ENCODE results near the gene CFAP20DC. TPM values are rescaled to one million over a fixed set of nuclear protein-coding genes. Genes with fewer than 3 reads are reported as not detected.

Gene CFAP20DC
- total and polyA plus RNA-seq, 2 experiments from 2014 or later, result 2.2 to 2.3 TPM

GRCh38 chr3:58769065-58769464 lies 280.8 kb downstream of the CFAP20DC start:
- TF ChIP-seq CTCF (IDR thresholded peaks at IDR 0.05; ENCODE audit: poor library complexity), result no peak
- no peak for TF ChIP-seq EZH2phosphoT487 (IDR thresholded peaks at IDR 0.05; ENCODE audit: low read depth, severe bottlenecking, unreplicated experiment)
- TF ChIP-seq EZH2 (IDR thresholded peaks at IDR 0.05; ENCODE audit: borderline replicate concordance), result no peak
- Histone ChIP-seq H4K20me1 (ENCODE audit: insufficient read depth, poor library complexity, severe bottlenecking) (no peaks in the 10 kb centered on the region), H3K27ac (no peak overlapping the region), H3K27me3 (no peaks in the 10 kb centered on the region), H2AFZ (no peak overlapping the region), H3K9me2 (replicated peaks; ENCODE audit: insufficient read depth) (no peaks in the 10 kb centered on the region), H3K9me3 (ENCODE audit: low read depth) (no peaks in the 10 kb centered on the region), H3K4me1 (ENCODE audit: insufficient read depth) (no peaks in the 10 kb centered on the region), H3K4me2 (no peak overlapping the region), H3K4me3 (no peak overlapping the region), H3K79me2 (no peaks in the 10 kb centered on the region), H3K36me3 (replicated peaks; ENCODE audit: insufficient read depth, low read depth) (no peaks in the 10 kb centered on the region)
- WGBS (ENCODE audit: low lambda C conversion rate, missing lambda C conversion rate), result 88% methylated on average over 4 of the region's 4 CpGs
- DNase-seq (ENCODE audit: low spot score), result no peak

- H4K20me1 ChIP-seq (ENCODE audit: insufficient read depth, poor library complexity, severe bottlenecking), result no peaks in the 10 kb centered on the region
- no peaks in the 10 kb centered on the region for H3K9me3 ChIP-seq (ENCODE audit: low read depth)
- H3K36me3 ChIP-seq (replicated peaks; ENCODE audit: insufficient read depth, low read depth), result no peaks in the 10 kb centered on the region
- no peak overlapping the region for H2AFZ ChIP-seq
- WGBS (ENCODE audit: low lambda C conversion rate, missing lambda C conversion rate), result 96% methylated on average over 9 of the region's 9 CpGs
- H3K4me1 ChIP-seq (ENCODE audit: insufficient read depth), result no peaks in the 10 kb centered on the region
- no peaks in the 10 kb centered on the region for H3K27me3 ChIP-seq
- no peaks in the 10 kb centered on the region for H3K79me2 ChIP-seq
- H3K4me3 ChIP-seq, result no peak overlapping the region
- TF ChIP-seq EZH2phosphoT487 (IDR thresholded peaks at IDR 0.05; ENCODE audit: low read depth, severe bottlenecking, unreplicated experiment), result no peak
- TF ChIP-seq CTCF (IDR thresholded peaks at IDR 0.05; ENCODE audit: poor library complexity), result no peak
- TF ChIP-seq EZH2 (IDR thresholded peaks at IDR 0.05; ENCODE audit: borderline replicate concordance), result no peak
- no peaks in the 10 kb centered on the region for H3K9me2 ChIP-seq (replicated peaks; ENCODE audit: insufficient read depth)
- H3K4me2 ChIP-seq, result no peak overlapping the region
- DNase-seq (ENCODE audit: low spot score), result no peak
- H3K27ac ChIP-seq, result no peak overlapping the region
Observed at GRCh38 chr3:58766587-58767282, 283.1 kb downstream of the CFAP20DC start.

GRCh38 chr3:58755150-58755549 lies 294.7 kb downstream of the CFAP20DC start:
- Histone ChIP-seq H3K36me3 (replicated peaks; ENCODE audit: insufficient read depth, low read depth) (no peaks in the 10 kb centered on the region), H3K4me2 (no peak overlapping the region), H3K4me1 (ENCODE audit: insufficient read depth) (no peaks in the 10 kb centered on the region), H3K27ac (no peak overlapping the region), H3K9me2 (replicated peaks; ENCODE audit: insufficient read depth) (no peaks in the 10 kb centered on the region), H4K20me1 (ENCODE audit: insufficient read depth, poor library complexity, severe bottlenecking) (no peaks in the 10 kb centered on the region), H2AFZ (no peak overlapping the region), H3K27me3 (no peaks in the 10 kb centered on the region), H3K9me3 (ENCODE audit: low read depth) (no peaks in the 10 kb centered on the region), H3K79me2 (no peaks in the 10 kb centered on the region), H3K4me3 (no peak overlapping the region)
- 89% methylated on average over 2 of the region's 2 CpGs for WGBS (ENCODE audit: low lambda C conversion rate, missing lambda C conversion rate)
- TF ChIP-seq EZH2 (IDR thresholded peaks at IDR 0.05; ENCODE audit: borderline replicate concordance) (no peak), EZH2phosphoT487 (IDR thresholded peaks at IDR 0.05; ENCODE audit: low read depth, severe bottlenecking, unreplicated experiment) (no peak), CTCF (IDR thresholded peaks at IDR 0.05; ENCODE audit: poor library complexity) (no peak)
- no peak for DNase-seq (ENCODE audit: low spot score)
